HG03575 (cell line): ENCODE data around the gene STAP2.
"Not testable (repeated sequence)": the region's sequence is repeated elsewhere in the genome, so short reads cannot be mapped to it uniquely, and the experiment has no call there.

Source experiments
- ATAC-seq: cut with Tn5 transposase; IDR thresholded peaks from one replicate; pipeline ENCODE4 v1.9.1; 2021; ENCODE audit not compliant: unreplicated experiment, insufficient number of reproducible peaks, low FRiP score; ENCODE audit errors: extremely low read depth

Gene STAP2

DNA sequence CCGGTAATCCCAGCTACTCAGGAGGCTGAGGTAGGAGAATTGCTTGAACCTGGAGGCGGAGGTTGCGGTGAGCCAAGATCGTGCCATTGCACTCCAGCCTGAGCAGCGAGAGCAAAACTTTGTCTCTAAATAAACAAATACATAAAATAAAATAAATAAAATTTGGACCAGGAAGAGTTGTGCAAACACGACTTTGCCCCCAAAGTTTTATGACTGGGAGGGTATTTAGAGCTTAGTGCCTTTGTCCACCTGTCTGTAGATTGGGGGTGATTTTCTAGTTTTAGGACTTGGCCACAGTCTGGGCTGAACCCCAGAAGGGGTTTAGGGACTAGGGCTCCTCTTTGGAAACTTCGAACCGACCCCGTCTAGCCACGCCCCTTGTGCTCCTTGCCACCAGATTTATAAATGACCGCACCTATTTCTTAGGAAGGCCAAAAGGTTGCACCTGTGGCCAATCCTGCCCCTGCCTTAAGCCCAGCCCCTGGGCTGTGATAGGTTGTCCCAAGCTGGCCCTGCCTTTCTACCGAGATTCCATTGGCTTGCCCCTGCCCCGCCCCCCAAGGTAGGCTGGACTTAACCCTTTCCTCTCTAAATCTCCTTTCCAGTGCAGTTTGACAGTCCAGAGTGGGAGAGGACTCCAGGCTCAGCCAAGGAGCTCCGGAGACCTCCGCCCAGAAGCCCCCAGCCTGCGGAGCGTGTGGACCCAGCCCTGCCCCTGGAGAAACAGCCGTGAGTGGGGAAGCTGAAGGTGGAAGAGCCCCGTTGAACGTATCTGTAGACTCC is 54.3 kb downstream of the STAP2 start:
- ATAC-seq = no peak

DNA sequence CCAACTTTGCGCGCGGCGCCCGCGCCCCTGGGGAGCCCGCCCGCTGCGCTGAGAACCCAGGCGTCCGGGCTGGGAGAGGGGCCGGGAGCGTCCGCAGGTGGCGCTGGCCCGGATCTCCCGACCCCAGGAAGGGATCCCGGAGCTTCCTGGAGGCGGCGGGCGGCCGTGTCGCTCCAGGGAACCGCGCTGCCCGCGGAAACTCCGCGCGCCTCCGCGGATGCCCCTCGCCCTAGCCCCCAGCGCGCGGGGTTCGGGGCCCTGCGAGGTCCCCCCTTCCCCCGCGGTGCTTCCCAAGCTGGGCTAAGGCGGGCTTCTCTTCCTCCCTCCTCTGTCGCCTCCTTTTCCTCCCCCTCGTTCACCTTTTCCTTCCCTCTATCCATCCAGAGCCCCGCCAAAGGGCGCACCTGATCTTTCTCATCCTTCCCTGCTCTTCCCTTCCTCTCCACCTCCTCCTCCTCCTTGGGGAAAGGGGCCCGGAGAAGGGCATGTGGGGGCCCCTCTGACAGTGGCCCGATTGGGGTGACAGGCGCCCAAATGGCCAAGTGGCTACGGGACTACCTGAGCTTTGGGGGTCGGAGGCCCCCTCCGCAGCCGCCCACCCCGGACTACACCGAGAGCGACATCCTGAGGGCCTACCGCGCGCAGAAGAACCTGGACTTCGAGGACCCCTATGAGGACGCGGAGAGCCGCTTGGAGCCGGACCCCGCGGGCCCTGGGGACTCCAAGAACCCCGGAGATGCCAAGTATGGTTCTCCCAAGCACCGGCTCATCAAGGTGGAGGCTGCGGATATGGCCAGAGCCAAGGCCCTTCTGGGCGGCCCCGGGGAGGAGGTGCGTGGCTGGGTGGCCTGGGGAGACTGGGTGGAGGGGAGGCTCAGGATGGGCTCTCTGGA is 58.9 kb downstream of the STAP2 start:
- no peak for ATAC-seq

DNA sequence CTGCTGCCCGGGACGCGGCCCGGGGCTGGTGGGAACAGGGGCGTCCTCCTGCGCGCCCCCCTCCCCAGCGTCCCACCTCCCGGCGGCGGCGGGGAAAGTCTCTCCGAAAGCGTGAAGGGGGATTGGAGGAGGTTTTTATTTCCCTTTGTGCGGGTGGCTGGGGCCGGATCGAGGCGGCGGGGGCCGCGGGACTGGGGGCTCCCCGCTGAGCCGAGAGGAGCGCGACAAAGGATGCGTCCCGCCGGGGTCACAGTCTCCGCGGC is 59.4 kb downstream of the STAP2 start:
- no peak for ATAC-seq

DNA sequence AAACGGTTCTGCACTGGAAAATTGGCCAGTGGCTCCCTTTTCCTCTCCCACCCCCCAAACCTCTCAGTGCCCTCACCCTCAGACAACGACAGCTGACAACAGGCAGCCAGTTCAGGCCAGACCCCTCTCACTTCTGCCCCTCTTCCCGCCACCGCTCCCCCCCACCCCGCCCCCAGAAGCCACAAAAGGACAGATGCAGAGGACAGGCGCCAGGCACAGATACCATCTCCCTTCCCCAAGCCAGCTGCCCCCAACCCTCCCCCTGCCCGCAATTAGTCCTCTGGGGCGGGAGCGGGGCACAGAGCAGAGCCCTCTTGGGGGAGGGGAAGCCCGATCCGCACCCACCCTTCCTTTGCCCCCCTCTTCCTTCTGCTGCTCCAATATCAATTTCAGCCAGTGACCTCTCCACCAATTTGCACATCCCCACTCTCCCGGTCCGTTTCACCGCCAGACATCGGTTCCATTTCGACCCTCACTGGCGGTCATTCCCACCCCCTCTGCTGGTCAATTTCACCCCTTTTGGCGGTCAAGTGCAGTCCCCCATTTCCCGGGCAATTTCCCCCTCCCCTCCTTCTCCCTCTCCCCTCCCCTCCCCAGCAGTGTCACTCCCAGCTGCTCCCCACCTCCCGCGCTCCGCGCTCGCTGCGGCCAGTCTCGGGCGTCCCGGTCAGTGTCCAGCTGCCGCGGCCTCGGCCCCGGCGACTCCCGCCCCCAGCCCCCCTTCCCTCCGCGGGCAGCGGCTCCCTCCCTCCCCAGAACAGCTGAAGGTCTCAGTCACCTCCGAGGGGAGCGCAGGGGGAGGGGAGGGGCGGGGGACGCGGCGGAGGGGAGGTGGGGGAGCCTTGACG is 60.0 kb downstream of the STAP2 start, which contains the start of gene SHD:
SHD (plus strand) TSS at position 848 of the 848 bp plus-strand sequence. CDS start 798 bp downstream, outside the sequence.
- ATAC-seq = no peak

DNA sequence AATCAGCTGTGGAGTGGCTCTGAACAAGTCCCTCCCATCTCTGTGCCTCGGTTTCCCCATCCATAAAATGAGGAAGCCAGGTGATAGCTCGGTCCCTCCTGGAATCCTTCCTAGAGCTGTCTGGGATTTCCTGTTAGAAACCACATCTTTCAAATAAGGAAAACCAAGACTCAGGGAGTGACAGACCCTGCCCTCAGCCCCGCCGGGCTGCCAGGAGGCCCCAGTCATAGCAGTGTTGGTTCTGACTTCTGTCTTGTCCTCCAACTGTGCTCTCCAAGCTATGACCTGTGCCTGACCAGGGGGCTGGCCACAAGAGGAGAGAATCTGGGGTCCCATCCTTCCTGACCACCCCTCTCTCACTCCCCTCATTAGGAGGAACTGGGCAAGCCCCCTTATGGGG is 60.6 kb downstream of the STAP2 start:
- ATAC-seq = no peak

DNA sequence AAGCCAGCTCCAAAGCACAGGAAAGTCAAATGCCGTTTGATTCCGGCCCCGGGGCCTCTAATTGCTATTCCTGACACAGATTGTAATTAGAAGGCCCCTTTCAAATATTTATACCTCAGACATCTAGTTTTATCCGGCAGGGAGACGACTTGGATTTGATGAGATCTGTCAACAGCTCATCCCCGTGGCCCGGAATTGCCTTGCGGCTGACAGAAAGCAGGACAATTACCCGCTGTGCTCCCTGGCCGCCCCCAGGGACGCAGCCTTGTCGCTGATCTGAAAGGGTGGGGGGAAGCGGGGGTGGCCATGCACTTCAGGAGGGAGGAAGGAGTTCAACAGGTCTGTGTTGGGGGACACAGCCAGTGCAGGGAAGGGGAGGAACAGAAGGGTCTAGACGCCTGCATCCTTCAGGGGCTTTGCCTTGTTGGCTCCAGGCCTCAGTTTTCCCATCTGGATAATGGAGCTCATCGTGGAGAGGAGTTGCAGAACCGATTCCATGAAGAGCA is 61.4 kb downstream of the STAP2 start:
- no peak for ATAC-seq

DNA sequence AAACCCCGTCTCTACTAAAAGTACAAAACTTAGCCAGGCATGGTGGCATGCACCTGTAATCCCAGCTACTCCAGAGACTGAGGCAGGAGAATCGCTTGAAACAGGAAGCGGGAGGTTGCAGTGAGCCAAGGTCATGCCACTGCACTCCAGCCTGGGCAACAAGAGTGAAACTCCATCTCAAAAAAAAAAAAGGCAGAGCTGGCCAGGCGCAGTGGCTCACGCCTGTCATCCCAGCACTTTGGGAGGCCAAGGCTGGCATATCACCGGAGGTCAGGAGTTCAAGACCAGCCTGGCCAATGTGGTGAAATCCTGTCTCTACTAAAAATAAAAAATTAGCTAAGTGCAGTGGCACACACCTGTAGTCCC is 64.3 kb downstream of the STAP2 start:
- ATAC-seq = not testable (repeated sequence)
